DND-41 (cell line): ENCODE data around the gene MIEF1.
A peak's percentile ranks its signal among the peaks of the same experiment; 100 is the strongest.

Experiments used
- ATAC-seq: fragments of 200-7000 bp; cut with Tn5 transposase; 3 replicates; pipeline ENCODE4 v1.9.1; 2021; ENCODE audit warnings: low read depth; ENCODE audit not compliant: insufficient read depth
- DNase-seq: peaks from one replicate; pipeline ENCODE4 v3.0.0-alpha.2; 2020
- H2AFZ ChIP-seq: 2 replicates; pipeline ENCODE4 v1.6.0; 2012; ENCODE audit warnings: low read depth, low read length
- H3K27ac ChIP-seq: 2 replicates; pipeline ENCODE4 v1.5.1; 2012; ENCODE audit warnings: low read length, inconsistent platforms
- H3K27me3 ChIP-seq: fragments of 200-600 bp; sonication (generic); 2 replicates; pipeline ENCODE4 v1.6.0; 2012; ENCODE audit warnings: low read length, mild to moderate bottlenecking, inconsistent platforms; ENCODE audit not compliant: insufficient read depth, poor library complexity
- H3K36me3 ChIP-seq: 2 replicates; pipeline ENCODE4 v1.5.1; 2012; ENCODE audit warnings: low read length, inconsistent platforms; ENCODE audit not compliant: insufficient read depth
- H3K4me1 ChIP-seq: 2 replicates; pipeline ENCODE4 v1.5.1; 2012; ENCODE audit warnings: mild to moderate bottlenecking, low read length; ENCODE audit not compliant: insufficient read depth
- H3K4me2 ChIP-seq: 2 replicates; pipeline ENCODE4 v1.6.0; 2012; ENCODE audit warnings: mild to moderate bottlenecking, moderate library complexity, low read length, inconsistent platforms; ENCODE audit not compliant: insufficient read depth
- H3K4me3 ChIP-seq, 2 experiments: fragments of 200-600 bp in 1 of 2; shearing (Covaris generic) in 1 of 2; 2 replicates each; pipeline ENCODE4 v1.5.1; 2012 to 2016; ENCODE audit warnings: inconsistent platforms in 2 of 2, low read length in 2 of 2, mild to moderate bottlenecking in 2 of 2, low read depth in 1 of 2, moderate library complexity in 1 of 2
- H3K79me2 ChIP-seq: 2 replicates; pipeline ENCODE4 v1.6.0; 2012; ENCODE audit warnings: low read length, inconsistent platforms; ENCODE audit not compliant: insufficient read depth
- H3K9ac ChIP-seq: 2 replicates; pipeline ENCODE4 v1.6.0; 2012; ENCODE audit warnings: low read depth, mild to moderate bottlenecking, inconsistent platforms, low read length, moderate library complexity
- H3K9me3 ChIP-seq: 2 replicates; pipeline ENCODE4 v1.5.1; 2012; ENCODE audit warnings: low read length, moderate library complexity, mild to moderate bottlenecking, inconsistent platforms; ENCODE audit not compliant: insufficient read depth, severe bottlenecking
- H4K20me1 ChIP-seq: 2 replicates; pipeline ENCODE4 v1.6.0; 2012; ENCODE audit warnings: low read length; ENCODE audit not compliant: insufficient read depth
- CTCF ChIP-seq: IDR thresholded peaks from 2 replicates; pipeline ENCODE4 v1.5.1; 2012; ENCODE audit warnings: borderline replicate concordance, low read length, moderate library complexity, mild to moderate bottlenecking; ENCODE audit not compliant: poor library complexity, severe bottlenecking; ENCODE audit errors: extremely low read depth
- EZH2 ChIP-seq: IDR thresholded peaks from 3 replicates; pipeline ENCODE4 v1.6.1; 2012; ENCODE audit warnings: borderline replicate concordance, low read depth, mild to moderate bottlenecking, moderate library complexity, low read length, inconsistent platforms; ENCODE audit not compliant: severe bottlenecking

MIEF1 gene

GRCh38 chr22:39471381-39472141 lies 30.5 kb upstream of the MIEF1 start:
- TF ChIP-seq EZH2 (no peak), CTCF (no peak)
- no peak overlapping the region for H3K4me2 ChIP-seq
- ATAC-seq = peak; percentile 33; the same call in 2 of the 3 replicates
- H3K36me3 ChIP-seq = no peaks in the 10 kb centered on the region
- no peak overlapping the region for H2AFZ ChIP-seq
- no peaks in the 10 kb centered on the region; the same call in 1 of the 2 replicates for H4K20me1 ChIP-seq
- H3K27me3 ChIP-seq = peaks cover 3% of the 10 kb centered on the region
- H3K4me1 ChIP-seq = no peaks in the 10 kb centered on the region; the same call in 1 of the 2 replicates
- no peak overlapping the region for H3K9ac ChIP-seq
- no peak overlapping the region for H3K27ac ChIP-seq
- no peak overlapping the region for H3K4me3 ChIP-seq
- H3K79me2 ChIP-seq = no peaks in the 10 kb centered on the region
- no peak for DNase-seq
- H3K9me3 ChIP-seq = no peaks in the 10 kb centered on the region

- no peak overlapping the region for H3K9ac ChIP-seq
- H3K4me1 ChIP-seq = no peaks in the 10 kb centered on the region; the same call in 1 of the 2 replicates
- TF ChIP-seq EZH2 (no peak), CTCF (no peak)
- no peak for ATAC-seq
- DNase-seq = no peak
- no peaks in the 10 kb centered on the region for H3K9me3 ChIP-seq
- no peaks in the 10 kb centered on the region; the same call in 1 of the 2 replicates for H4K20me1 ChIP-seq
- H2AFZ ChIP-seq = no peak overlapping the region
- H3K4me2 ChIP-seq = no peak overlapping the region
- H3K4me3 ChIP-seq = no peak overlapping the region
- no peaks in the 10 kb centered on the region for H3K79me2 ChIP-seq
- no peak overlapping the region for H3K27ac ChIP-seq
- no peaks in the 10 kb centered on the region for H3K36me3 ChIP-seq
- H3K27me3 ChIP-seq = peaks cover 3% of the 10 kb centered on the region
Measured at GRCh38 chr22:39472570-39473556, 29.2 kb upstream of the MIEF1 start.

GRCh38 chr22:39473851-39474250 lies 28.2 kb upstream of the MIEF1 start:
- peaks cover 8% of the 10 kb centered on the region for H4K20me1 ChIP-seq
- no peaks in the 10 kb centered on the region; the same call in 1 of the 2 replicates for H3K4me1 ChIP-seq

More at GRCh38 chr22:39473851-39474250, 28.2 kb upstream of the MIEF1 start:
- H3K27me3 ChIP-seq = peaks cover 3% of the 10 kb centered on the region
- H3K36me3 ChIP-seq = no peaks in the 10 kb centered on the region
- H3K79me2 ChIP-seq = no peaks in the 10 kb centered on the region
- no peak for ATAC-seq
- no peak overlapping the region for H3K4me3 ChIP-seq
- no peak overlapping the region for H2AFZ ChIP-seq
- no peak for DNase-seq
- H3K27ac ChIP-seq = no peak overlapping the region
- no peak overlapping the region for H3K9ac ChIP-seq
- TF ChIP-seq EZH2 (no peak), CTCF (no peak)
- H3K9me3 ChIP-seq = no peaks in the 10 kb centered on the region
- no peak overlapping the region for H3K4me2 ChIP-seq
